ENCODE results near the gene TMEM30B.

TMEM30B gene

GRCh38 chr14:61252369-61253063 is 28.6 kb downstream of the TMEM30B start:
- peak; percentile 87 for TF ChIP-seq CTCF (IDR thresholded peaks at IDR 0.05)

- TF ChIP-seq CTCF (IDR thresholded peaks at IDR 0.05), result no peak
Measured at GRCh38 chr14:61250063-61250462, 31.1 kb downstream of the TMEM30B start.

GRCh38 chr14:61247935-61248334 is 33.2 kb downstream of the TMEM30B start:
- no peak for TF ChIP-seq CTCF (IDR thresholded peaks at IDR 0.05)

GRCh38 chr14:61246721-61247120 is 34.4 kb downstream of the TMEM30B start:
- TF ChIP-seq CTCF (IDR thresholded peaks at IDR 0.05), result no peak

GRCh38 chr14:61244009-61244408 is 37.1 kb downstream of the TMEM30B start:
- no peak for TF ChIP-seq CTCF (IDR thresholded peaks at IDR 0.05)

GRCh38 chr14:61240206-61240605 is 40.9 kb downstream of the TMEM30B start:
- TF ChIP-seq CTCF (IDR thresholded peaks at IDR 0.05), result no peak

GRCh38 chr14:61238611-61239245 is 42.4 kb downstream of the TMEM30B start:
- no peak for TF ChIP-seq CTCF (IDR thresholded peaks at IDR 0.05)
